Stimulated activated effector memory CD8-positive, alpha-beta T cell treated with anti-CD3 and anti-CD28 coated beads, Interleukin-12 subunit alpha, Interleukin-12 subunit beta, amount 100 ng/mL, for 72 hours (primary cell): ENCODE data around the gene OFD1.
"Not testable (repeated sequence)": the region's sequence is repeated elsewhere in the genome, so short reads cannot be mapped to it uniquely, and the experiment has no call there.

Experiments
- ATAC-seq: fragments of 150-1000 bp; cut with Tn5 transposase; 2 replicates; pipeline ENCODE4 v1.10.0; 2021
- DNase-seq, 2 donors: peaks; one replicate each; pipeline ENCODE4 v3.0.0; 2021 to 2022; ENCODE audit warnings: low spot score in 2 of 2
- H3K27ac Mint-ChIP-seq: one replicate; pipeline ENCODE4 v1.8.0; 2022; ENCODE audit warnings: mild to moderate bottlenecking, mixed read lengths
- H3K36me3 Mint-ChIP-seq: one replicate; pipeline ENCODE4 v1.8.0; 2022; ENCODE audit warnings: mild to moderate bottlenecking, mixed read lengths
- H3K4me1 Mint-ChIP-seq: one replicate; pipeline ENCODE4 v1.8.0; 2022; ENCODE audit warnings: mixed read lengths
- H3K4me3 Mint-ChIP-seq: one replicate; pipeline ENCODE4 v1.8.0; 2022; ENCODE audit warnings: mild to moderate bottlenecking, mixed read lengths
- H3K9me3 Mint-ChIP-seq: one replicate; pipeline ENCODE4 v1.8.0; 2022; ENCODE audit warnings: mixed read lengths

Gene OFD1

DNA sequence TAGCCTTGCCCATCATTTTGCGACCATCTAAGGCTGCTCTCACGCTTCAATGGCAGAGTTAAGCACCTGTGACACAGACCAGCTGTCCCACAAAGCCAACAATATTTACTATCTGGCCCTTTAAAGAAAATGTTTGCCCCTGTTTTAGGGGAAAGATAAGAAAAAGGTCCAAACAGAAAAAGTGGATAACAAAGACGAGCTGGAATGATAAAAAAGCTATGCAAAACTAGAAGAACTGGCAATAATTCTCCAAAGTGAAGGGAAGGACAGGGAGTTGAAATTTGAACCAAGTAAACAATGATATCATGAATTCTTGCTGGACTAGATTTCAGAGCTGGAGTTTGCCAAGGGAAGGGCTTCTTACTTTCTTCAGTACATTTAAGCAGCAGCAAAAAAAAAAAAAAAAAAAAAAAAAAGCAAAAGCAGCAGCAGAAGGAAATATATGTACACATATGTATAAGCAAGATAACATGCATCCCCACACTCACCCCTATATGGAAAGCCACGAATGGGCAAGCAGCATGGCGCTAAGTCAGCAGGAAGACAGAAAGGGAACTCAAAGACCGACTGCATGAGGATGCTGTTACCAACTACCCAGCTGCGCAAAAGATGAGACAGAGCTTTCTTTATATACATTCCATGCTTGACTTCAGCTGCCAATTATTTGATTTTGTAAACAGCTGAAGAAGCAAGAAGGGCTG lies 12.6 kb upstream of the OFD1 start:
- ATAC-seq, result no peak

GRCh38 chrX:13724878-13725277 lies 9.7 kb upstream of the OFD1 start:
- ATAC-seq, result peak; percentile 54
- Mint-ChIP-seq H3K4me1 (peaks cover 51% of the 10 kb centered on the region), H3K4me3 (peak overlapping the region; percentile 53), H3K36me3 (peaks cover 47% of the 10 kb centered on the region), H3K27ac (peak overlapping the region; percentile 73)
- H3K9me3 Mint-ChIP-seq, result not testable (repeated sequence)
- peak; percentile 19 to 51 for DNase-seq

More for the DNA sequence above, 12.6 kb upstream of the OFD1 start:
- peaks cover 47% of the 10 kb centered on the region for H3K4me1 Mint-ChIP-seq
- DNase-seq, result no peak
- peaks cover 50% of the 10 kb centered on the region for H3K36me3 Mint-ChIP-seq
- no peak overlapping the region for H3K4me3 Mint-ChIP-seq
- no peaks in the 10 kb centered on the region for H3K9me3 Mint-ChIP-seq
- H3K27ac Mint-ChIP-seq, result no peak overlapping the region

GRCh38 chrX:13726583-13726982 lies 8.0 kb upstream of the OFD1 start:
- not testable (repeated sequence) for H3K9me3 Mint-ChIP-seq, DNase-seq, ATAC-seq
- peaks cover 49% of the 10 kb centered on the region for H3K36me3 Mint-ChIP-seq
- peaks cover 51% of the 10 kb centered on the region for H3K4me1 Mint-ChIP-seq
- H3K4me3 Mint-ChIP-seq, result peak overlapping the region; percentile 53
- H3K27ac Mint-ChIP-seq, result peak overlapping the region; percentile 73

GRCh38 chrX:13730523-13730922 lies 4.0 kb upstream of the OFD1 start:
- H3K4me1 Mint-ChIP-seq, result peaks cover 48% of the 10 kb centered on the region

GRCh38 chrX:13732246-13733067 lies 2.1 kb upstream of the OFD1 start:
- ATAC-seq (no peak), DNase-seq (no peak)
- H3K36me3 Mint-ChIP-seq, result peaks cover 68% of the 10 kb centered on the region
- H3K4me1 Mint-ChIP-seq, result peaks cover 29% of the 10 kb centered on the region
- peak overlapping the region; percentile 91 for H3K4me3 Mint-ChIP-seq
- H3K27ac Mint-ChIP-seq, result peak overlapping the region; percentile 83
- H3K9me3 Mint-ChIP-seq, result no peaks in the 10 kb centered on the region

More at GRCh38 chrX:13730523-13730922, 4.0 kb upstream of the OFD1 start:
- not testable (repeated sequence) for DNase-seq, H3K27ac Mint-ChIP-seq, H3K9me3 Mint-ChIP-seq, H3K4me3 Mint-ChIP-seq, ATAC-seq
- H3K36me3 Mint-ChIP-seq, result peaks cover 67% of the 10 kb centered on the region

DNA sequence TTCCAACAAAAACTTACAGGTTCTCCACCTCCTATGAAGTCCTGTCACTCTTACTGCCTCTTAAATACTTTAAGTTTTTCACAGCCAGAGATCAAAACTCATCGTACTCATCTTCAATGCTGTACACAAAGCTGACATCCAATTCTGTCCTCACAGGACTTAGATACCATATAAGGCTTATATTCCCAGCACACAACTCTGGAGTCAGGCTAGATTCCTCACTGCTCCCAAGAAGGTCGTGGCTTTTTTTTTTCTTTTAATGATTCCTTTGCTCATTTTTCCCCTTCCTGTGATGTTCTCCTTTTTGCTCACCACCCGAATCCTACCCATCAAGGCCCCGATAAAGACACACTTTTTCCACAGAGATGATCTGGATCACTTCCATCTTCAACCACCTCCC lies 1.0 kb upstream of the OFD1 start:
- no peak for ATAC-seq
- DNase-seq, result no peak
- no peaks in the 10 kb centered on the region for H3K9me3 Mint-ChIP-seq
- H3K36me3 Mint-ChIP-seq, result peaks cover 68% of the 10 kb centered on the region
- H3K27ac Mint-ChIP-seq, result peak overlapping the region; percentile 98
- peaks cover 24% of the 10 kb centered on the region for H3K4me1 Mint-ChIP-seq
- peak overlapping the region; percentile 91 for H3K4me3 Mint-ChIP-seq

GRCh38 chrX:13741695-13742094 lies 7.1 kb downstream of the OFD1 start:
- Mint-ChIP-seq H3K36me3 (peaks cover 92% of the 10 kb centered on the region), H3K4me3 (peak overlapping the region; percentile 54), H3K9me3 (no peaks in the 10 kb centered on the region), H3K27ac (no peak overlapping the region), H3K4me1 (peaks cover 12% of the 10 kb centered on the region)
- DNase-seq (no peak), ATAC-seq (no peak)

DNA sequence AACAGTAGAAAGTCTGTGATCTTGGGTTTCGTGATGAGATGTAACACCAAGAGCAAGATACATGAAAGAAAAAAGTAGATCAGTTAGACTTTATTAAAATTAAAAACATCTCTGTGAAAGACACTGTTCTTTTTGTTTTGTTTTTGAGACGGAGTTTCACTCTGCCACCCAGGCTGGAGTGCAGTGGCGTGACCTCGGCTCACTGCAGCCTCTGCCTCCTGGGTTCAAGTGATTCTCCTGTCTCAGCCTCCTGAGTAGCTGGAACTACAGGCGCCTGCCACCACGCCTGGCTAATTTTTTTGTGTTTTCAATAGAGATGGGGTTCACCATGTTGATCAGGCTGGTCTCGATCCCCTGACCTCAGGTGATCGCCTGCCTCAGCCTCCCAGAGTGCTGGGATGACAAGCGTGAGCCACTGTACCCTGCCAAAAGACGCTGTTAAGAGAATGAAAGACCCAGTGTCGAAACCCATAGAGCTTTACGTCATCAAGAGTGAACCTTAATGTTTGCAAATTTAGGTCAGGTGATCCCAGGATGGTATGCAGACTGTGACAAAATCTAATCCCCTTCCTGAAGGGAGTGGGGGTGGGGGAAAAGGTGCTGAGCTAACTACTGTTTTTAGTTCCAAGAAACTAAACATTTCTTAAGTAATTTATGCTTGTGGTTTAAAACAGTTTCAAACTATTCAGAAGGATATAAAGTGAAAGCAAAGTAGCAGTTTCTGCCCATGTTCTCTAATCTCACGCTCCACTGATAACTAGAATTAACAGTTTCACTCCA lies 8.0 kb downstream of the OFD1 start:
- DNase-seq (peak; percentile 9 to 60), ATAC-seq (peak; percentile 96)
- H3K36me3 Mint-ChIP-seq, result peaks cover 90% of the 10 kb centered on the region

GRCh38 chrX:13747836-13748235 lies 13.3 kb downstream of the OFD1 start:
- Mint-ChIP-seq H3K36me3 (peaks cover 93% of the 10 kb centered on the region), H3K27ac (no peak overlapping the region), H3K4me1 (peaks cover 19% of the 10 kb centered on the region), H3K4me3 (no peak overlapping the region), H3K9me3 (no peaks in the 10 kb centered on the region)
- no peak for DNase-seq
- ATAC-seq, result no peak

More for the DNA sequence above, 8.0 kb downstream of the OFD1 start:
- peak overlapping the region; percentile 54 for H3K27ac Mint-ChIP-seq
- H3K9me3 Mint-ChIP-seq, result no peaks in the 10 kb centered on the region
- H3K4me1 Mint-ChIP-seq, result peaks cover 21% of the 10 kb centered on the region
- H3K4me3 Mint-ChIP-seq, result peak overlapping the region; percentile 54

DNA sequence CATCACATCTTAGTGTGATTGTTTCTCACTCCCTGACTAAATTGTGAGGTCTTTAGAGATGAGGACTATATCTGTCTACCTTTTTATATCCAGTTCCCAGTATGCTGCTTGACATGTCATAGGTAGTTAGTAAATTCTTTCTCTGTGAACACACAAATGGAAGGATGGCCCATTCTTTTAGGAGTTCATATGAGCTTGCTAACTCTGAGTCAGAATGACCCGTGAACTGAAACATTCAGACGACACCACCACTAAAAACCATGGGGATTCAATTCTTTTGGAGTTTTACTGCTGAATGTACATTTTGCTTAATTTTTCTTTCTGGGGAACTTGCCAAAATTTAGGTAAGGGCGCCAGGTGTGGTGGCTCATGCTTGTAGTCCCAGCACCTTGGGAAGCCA lies 13.9 kb downstream of the OFD1 start:
- Mint-ChIP-seq H3K4me1 (peaks cover 24% of the 10 kb centered on the region), H3K9me3 (no peaks in the 10 kb centered on the region), H3K4me3 (no peak overlapping the region), H3K27ac (peak overlapping the region; percentile 32), H3K36me3 (peaks cover 95% of the 10 kb centered on the region)
- no peak for ATAC-seq
- DNase-seq, result no peak

DNA sequence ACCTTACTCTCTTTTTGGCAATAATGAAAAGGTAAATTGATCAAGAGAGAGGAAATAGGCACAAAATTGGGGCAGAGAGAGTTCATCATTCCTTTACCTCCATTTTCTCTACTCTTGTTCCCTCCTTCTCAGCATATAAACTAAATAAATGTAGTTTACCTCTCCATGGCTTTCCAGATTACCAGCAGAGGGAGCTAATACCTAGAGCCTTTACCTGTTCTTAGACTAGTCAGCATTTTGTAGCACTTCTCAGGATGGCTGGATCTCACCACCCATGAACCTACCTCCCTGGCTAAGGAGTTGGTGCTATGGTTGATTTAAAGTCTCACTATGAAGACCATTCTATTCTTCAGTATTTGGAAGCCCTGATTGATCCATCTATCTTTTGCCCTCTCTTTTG lies 15.7 kb downstream of the OFD1 start:
- H3K36me3 Mint-ChIP-seq, result peaks cover 96% of the 10 kb centered on the region
- H3K27ac Mint-ChIP-seq, result no peak overlapping the region
- H3K9me3 Mint-ChIP-seq, result no peaks in the 10 kb centered on the region
- no peak overlapping the region for H3K4me3 Mint-ChIP-seq
- peaks cover 24% of the 10 kb centered on the region for H3K4me1 Mint-ChIP-seq
- ATAC-seq, result peak; percentile 54
- no peak for DNase-seq

GRCh38 chrX:13750812-13751211 lies 16.3 kb downstream of the OFD1 start:
- Mint-ChIP-seq H3K36me3 (peaks cover 96% of the 10 kb centered on the region), H3K4me3 (no peak overlapping the region), H3K9me3 (no peaks in the 10 kb centered on the region), H3K4me1 (peaks cover 24% of the 10 kb centered on the region), H3K27ac (no peak overlapping the region)
- ATAC-seq (peak; percentile 79), DNase-seq (no peak)

DNA sequence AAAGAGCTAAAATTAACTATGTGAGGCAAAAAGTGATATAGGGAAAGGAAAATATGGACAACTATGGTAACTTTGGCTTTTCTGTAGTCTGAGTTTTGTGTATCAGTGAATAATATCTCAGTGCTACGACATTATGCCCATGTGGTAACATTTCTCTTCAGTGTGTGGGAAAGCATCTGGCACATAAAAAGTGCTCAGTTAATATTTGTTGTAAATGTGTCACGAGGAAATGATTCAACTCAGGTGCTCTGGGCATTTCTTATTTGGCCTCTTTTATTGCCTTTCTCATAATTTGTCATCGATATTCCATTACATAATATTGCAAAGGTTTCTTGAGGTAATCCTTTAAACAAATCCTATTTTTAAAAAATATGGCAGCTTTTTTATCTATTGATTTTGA lies 17.6 kb downstream of the OFD1 start:
- peaks cover 96% of the 10 kb centered on the region for H3K36me3 Mint-ChIP-seq
- peaks cover 20% of the 10 kb centered on the region for H3K4me1 Mint-ChIP-seq
- no peak overlapping the region for H3K27ac Mint-ChIP-seq
- no peaks in the 10 kb centered on the region for H3K9me3 Mint-ChIP-seq
- no peak overlapping the region for H3K4me3 Mint-ChIP-seq
- ATAC-seq (no peak), DNase-seq (no peak)

DNA sequence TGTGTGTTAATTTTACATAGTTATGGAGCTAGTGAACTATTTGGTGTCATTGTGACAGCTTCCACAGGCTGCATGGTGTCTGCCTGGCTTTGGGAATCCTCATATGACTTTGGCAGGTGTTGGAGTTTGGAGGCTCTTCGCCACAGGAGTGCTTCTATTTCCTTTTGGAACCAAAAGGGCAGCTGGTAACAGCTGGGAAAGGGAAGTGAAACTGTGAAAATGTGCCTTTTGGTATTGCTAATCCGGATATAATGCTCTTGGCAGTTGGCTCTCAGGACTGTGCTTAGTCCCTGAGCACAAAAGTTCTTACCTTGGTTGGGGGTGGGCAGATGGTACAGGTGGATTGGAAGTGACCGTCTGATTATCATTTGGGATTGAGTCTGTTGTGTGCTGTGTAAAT lies 18.1 kb downstream of the OFD1 start:
- DNase-seq (no peak), ATAC-seq (no peak)
- H3K9me3 Mint-ChIP-seq, result no peaks in the 10 kb centered on the region
- peak overlapping the region; percentile 58 for H3K27ac Mint-ChIP-seq
- H3K4me3 Mint-ChIP-seq, result no peak overlapping the region
- peaks cover 98% of the 10 kb centered on the region for H3K36me3 Mint-ChIP-seq
- H3K4me1 Mint-ChIP-seq, result peaks cover 14% of the 10 kb centered on the region

GRCh38 chrX:13754765-13755164 lies 20.2 kb downstream of the OFD1 start:
- no peak overlapping the region for H3K27ac Mint-ChIP-seq
- ATAC-seq, result no peak
- H3K4me3 Mint-ChIP-seq, result no peak overlapping the region
- H3K4me1 Mint-ChIP-seq, result peaks cover 16% of the 10 kb centered on the region
- no peak for DNase-seq
- H3K36me3 Mint-ChIP-seq, result peaks cover 99% of the 10 kb centered on the region
- no peaks in the 10 kb centered on the region for H3K9me3 Mint-ChIP-seq
